Psoas muscle (tissue), 8 donors: ENCODE data around the gene MAP7. TPM values are rescaled to one million over a fixed set of nuclear protein-coding genes. Genes with fewer than 3 reads are reported as not detected.

Source experiments
- ATAC-seq, 4 donors: fragments of 200-7000 bp; cut with Tn5 transposase; one replicate each; pipeline ENCODE4 v1.9.1; 2020; ENCODE audit warnings: moderate library complexity in 3 of 4, mild to moderate bottlenecking in 2 of 4
- DNase-seq, 2 donors: peaks; one replicate each; pipeline ENCODE4 v3.0.0-alpha.2; 2020
- H3K27ac ChIP-seq: fragments of 200-600 bp; one replicate; pipeline ENCODE4 v1.8.0; 2022
- H3K27me3 ChIP-seq, 3 donors: fragments of 200-600 bp in 1 of 3; one replicate each; pipeline versions ENCODE4 v1.6.1 to v1.8.0; 2013 to 2022; ENCODE audit warnings: low read length in 2 of 3, mild to moderate bottlenecking in 2 of 3, moderate library complexity in 1 of 3; ENCODE audit not compliant: insufficient read depth in 3 of 3
- H3K36me3 ChIP-seq, 2 donors: fragments of 200-600 bp in 1 of 2; one replicate each; pipeline versions ENCODE4 v1.6.1 to v1.8.0; 2013 to 2022; ENCODE audit warnings: low read depth in 1 of 2, mild to moderate bottlenecking in 1 of 2, moderate library complexity in 1 of 2; ENCODE audit not compliant: insufficient read depth in 1 of 2
- H3K4me1 ChIP-seq: fragments of 200-600 bp; one replicate; pipeline ENCODE4 v1.8.0; 2022
- H3K4me3 ChIP-seq: fragments of 200-600 bp; one replicate; pipeline ENCODE4 v1.8.0; 2022; ENCODE audit warnings: mild to moderate bottlenecking
- H3K9me3 ChIP-seq: fragments of 200-600 bp; one replicate; pipeline ENCODE4 v1.8.0; 2022
- CTCF ChIP-seq: fragments of 200-600 bp; IDR thresholded peaks from one replicate; pipeline ENCODE4 v1.8.0; 2022; ENCODE audit warnings: antibody characterized with exemption
- WGBS, 3 donors: extraction: QIAGEN DNeasy Blood & Tissue Kit; methylation state at CpG; one replicate each; pipeline versions ENCODE4 v1.1.6 to v1.1.7; 2013; 5-methylcytosine and 5-hydroxymethylcytosine counted together
- intact Hi-C, 2 donors: fragments of 100-400 bp; cut with DNase I; formaldehyde crosslinking; loops; one replicate each; pipeline versions ENCODE4 v1.11.0 to v1.14.2; 2022
- polyA plus RNA-seq, 3 donors: library from polyadenylated mRNA; stranded (reverse); fragments of 200-250 nt; gene quantifications; one replicate each; pipeline ENCODE4 v1.2.3, GENCODE V29; 2013
- total RNA-seq, 4 donors: library from RNA; stranded (reverse); fragmentation: NEBNext Ultra II Directional in 2 of 4; extraction: Animal tissue kit (Norgen Biotek cat#: 25700) in 2 of 4; gene quantifications; one replicate each; pipeline versions ENCODE4 v1.2.1 to v1.2.4, GENCODE V29; 2021 to 2023
- donor health status: healthy with polysubstance abuse.
- donor health status: DM: no; HTN: no; CAD: no; lungs with moderate emphysema.
- donor health status: Bipolar disorder and iron deficiency.
- donor health status: healthy.
- donor health status: DM: yes; HTN: yes; CAD: no.
- donor health status: DM: no; HTN: no; CAD: no.
- donor health status: DM: no; HTN: no; CAD: no.
- donor health status: DM: yes; HTN: yes; CAD: no.

Gene MAP7
- total and polyA plus RNA-seq, 7 donors, result 0.10 to 0.94 (median 0.32) TPM

GRCh38 chr6:136566851-136567250, 16.6 kb upstream of the MAP7 start:
- no peak for DNase-seq
- H3K27me3 ChIP-seq, result no peaks in the 10 kb centered on the region
- H3K9me3 ChIP-seq, result peaks cover 6% of the 10 kb centered on the region
- H3K4me1 ChIP-seq, result no peaks in the 10 kb centered on the region
- H3K36me3 ChIP-seq, result peaks cover 0 to 6% of the 10 kb centered on the region in 2 donors
- H3K4me3 ChIP-seq, result no peak overlapping the region
- no peak for TF ChIP-seq CTCF
- no peak overlapping the region for H3K27ac ChIP-seq
- no peak for ATAC-seq
- WGBS, 3 donors, result 54 to 73% (median 64%) methylated on average over 2 of the region's 2 CpGs
- intact Hi-C loops, result no loop called here

- DNase-seq (no peak), ATAC-seq (no peak)
- WGBS, 3 donors, result 88 to 99% (median 95%) methylated on average over 6 of the region's 6 CpGs
- TF ChIP-seq CTCF, result no peak
- H3K27me3 ChIP-seq, result no peaks in the 10 kb centered on the region
- H3K9me3 ChIP-seq, result peaks cover 1% of the 10 kb centered on the region
- no peak overlapping the region for H3K27ac ChIP-seq
- intact Hi-C loops, result no loop called here
- H3K4me3 ChIP-seq, result no peak overlapping the region
- H3K36me3 ChIP-seq, result peaks cover 0 to 9% of the 10 kb centered on the region in 2 donors
- no peaks in the 10 kb centered on the region for H3K4me1 ChIP-seq
Observed at GRCh38 chr6:136566007-136566487, 15.8 kb upstream of the MAP7 start.

- Histone ChIP-seq H3K27ac (no peak overlapping the region), H3K27me3 (no peaks in the 10 kb centered on the region), H3K4me1 (no peaks in the 10 kb centered on the region), H3K4me3 (no peak overlapping the region), H3K9me3 (no peaks in the 10 kb centered on the region), H3K36me3 (peaks cover 0 to 15% of the 10 kb centered on the region in 2 donors)
- no peak for TF ChIP-seq CTCF
- intact Hi-C loops, result no loop called here
- WGBS, 3 donors, result 57 to 64% (median 63%) methylated on average over 1 of the region's 1 CpG
- no peak for ATAC-seq
- DNase-seq, result no peak
Observed at GRCh38 chr6:136564180-136564579, 14.0 kb upstream of the MAP7 start.

- TF ChIP-seq CTCF, result no peak
- intact Hi-C loops, result no loop called here
- no peak overlapping the region for H3K27ac ChIP-seq
- H3K27me3 ChIP-seq, result no peaks in the 10 kb centered on the region
- no peaks in the 10 kb centered on the region for H3K4me1 ChIP-seq
- DNase-seq (no peak), ATAC-seq (no peak)
- 76 to 89% (median 86%) methylated on average over 6 of the region's 6 CpGs for WGBS, 3 donors
- H3K4me3 ChIP-seq, result no peak overlapping the region
- peaks cover 0 to 19% of the 10 kb centered on the region in 2 donors for H3K36me3 ChIP-seq
- H3K9me3 ChIP-seq, result no peaks in the 10 kb centered on the region
Observed at GRCh38 chr6:136563386-136564152, 13.3 kb upstream of the MAP7 start.
